WTC11 (cell line): ENCODE measurements around the gene TTC38. TPM values are rescaled to one million over a fixed set of nuclear protein-coding genes. Genes with fewer than 3 reads are reported as not detected.

Experiments
- ATAC-seq: fragments of 200-7000 bp; cut with Tn5 transposase; 2 replicates; pipeline ENCODE4 v1.10.0; 2021; ENCODE audit warnings: mild to moderate bottlenecking, moderate library complexity
- CTCF ChIA-PET: fragments of 300-600 bp; sonication (Branson Sonifier 250); formaldehyde crosslinking; loops from one replicate; lab custom pipeline; 2021; ENCODE audit warnings: antibody characterized with exemption; lab: Charles Lee
- POLR2A ChIA-PET: fragments of 350-600 bp; sonication (Branson Sonifier 250); formaldehyde crosslinking; loops from one replicate; lab custom pipeline; 2021; ENCODE audit warnings: antibody characterized with exemption; lab: Charles Lee
- DNase-seq: peaks from one replicate; pipeline ENCODE4 v3.0.0; 2021; ENCODE audit warnings: low spot score
- H3K27ac Mint-ChIP-seq: 2 replicates; pipeline ENCODE4 v1.8.0; 2021; ENCODE audit warnings: mixed read lengths
- H3K27me3 Mint-ChIP-seq: 2 replicates; pipeline ENCODE4 v1.8.0; 2021; ENCODE audit warnings: low read depth, mild to moderate bottlenecking, moderate library complexity, mixed read lengths
- H3K36me3 Mint-ChIP-seq: 2 replicates; pipeline ENCODE4 v1.8.0; 2021; ENCODE audit warnings: mixed read lengths
- H3K4me1 Mint-ChIP-seq: 2 replicates; pipeline ENCODE4 v1.8.0; 2022; ENCODE audit warnings: mixed read lengths
- H3K4me3 Mint-ChIP-seq: 2 replicates; pipeline ENCODE4 v1.8.0; 2021; ENCODE audit warnings: mild to moderate bottlenecking, moderate library complexity, mixed read lengths
- H3K9me3 Mint-ChIP-seq: 2 replicates; pipeline ENCODE4 v1.8.0; 2021; ENCODE audit warnings: mixed read lengths
- CBFB ChIP-seq: sonication (generic); formaldehyde crosslinking; IDR thresholded peaks from 2 replicates; pipeline ENCODE4 v1.8.1; 2022; ENCODE audit warnings: mild to moderate bottlenecking, low read depth, missing genetic modification reagents
- CREM ChIP-seq: sonication (generic); formaldehyde crosslinking; IDR thresholded peaks from 2 replicates; pipeline ENCODE4 v1.8.1; 2022; ENCODE audit warnings: mild to moderate bottlenecking, missing genetic modification reagents, moderate library complexity
- ESRRA ChIP-seq: sonication (generic); formaldehyde crosslinking; IDR thresholded peaks from 2 replicates; pipeline ENCODE4 v1.8.1; 2022; ENCODE audit warnings: mild to moderate bottlenecking, missing genetic modification reagents, borderline replicate concordance
- FOXK1 ChIP-seq: sonication (generic); formaldehyde crosslinking; IDR thresholded peaks from 2 replicates; pipeline ENCODE4 v1.8.0; 2022; ENCODE audit warnings: mild to moderate bottlenecking, moderate library complexity, missing genetic modification reagents
- GRHL2 ChIP-seq: fragments of 250-450 bp; sonication (Bioruptor Pico); IDR thresholded peaks from 2 replicates; pipeline ENCODE4 v1.8.0; 2022; ENCODE audit warnings: mild to moderate bottlenecking, moderate library complexity; ENCODE audit not compliant: insufficient replicate concordance, severe bottlenecking
- HMGA2 ChIP-seq: fragments of 250-450 bp; sonication (Bioruptor Pico); IDR thresholded peaks from 2 replicates; pipeline ENCODE4 v1.4.0; 2021; ENCODE audit warnings: mild to moderate bottlenecking, moderate library complexity
- KAT7 ChIP-seq: sonication (generic); formaldehyde crosslinking; IDR thresholded peaks from 2 replicates; pipeline ENCODE4 v1.8.1; 2023; ENCODE audit warnings: missing genetic modification reagents, mild to moderate bottlenecking, borderline replicate concordance
- MYBL2 ChIP-seq: sonication (generic); formaldehyde crosslinking; IDR thresholded peaks from 2 replicates; pipeline ENCODE4 v1.8.1; 2023; ENCODE audit warnings: mild to moderate bottlenecking, moderate library complexity, missing genetic modification reagents
- NR1H2 ChIP-seq: sonication (generic); formaldehyde crosslinking; IDR thresholded peaks from 2 replicates; pipeline ENCODE4 v1.9.0; 2021; ENCODE audit warnings: mild to moderate bottlenecking, moderate library complexity, missing genetic modification reagents
- PRRX2 ChIP-seq: fragments of 250-450 bp; sonication (Bioruptor Pico); IDR thresholded peaks from 2 replicates; pipeline ENCODE4 v1.8.0; 2021; ENCODE audit warnings: mild to moderate bottlenecking
- SMAD3 ChIP-seq: sonication (generic); formaldehyde crosslinking; IDR thresholded peaks from 2 replicates; pipeline ENCODE4 v1.8.0; 2022; ENCODE audit warnings: missing genetic modification reagents, mild to moderate bottlenecking, borderline replicate concordance
- TEAD1 ChIP-seq: sonication (generic); formaldehyde crosslinking; IDR thresholded peaks from 2 replicates; pipeline ENCODE4 v1.8.0; 2022; ENCODE audit warnings: mild to moderate bottlenecking, missing genetic modification reagents
- TEAD4 ChIP-seq: sonication (generic); formaldehyde crosslinking; IDR thresholded peaks from 2 replicates; pipeline ENCODE4 v1.8.0; 2022; ENCODE audit warnings: mild to moderate bottlenecking, missing genetic modification reagents
- ZBTB21 ChIP-seq: sonication (generic); formaldehyde crosslinking; IDR thresholded peaks from 2 replicates; pipeline ENCODE4 v1.8.1; 2023; ENCODE audit warnings: mild to moderate bottlenecking, missing genetic modification reagents, borderline replicate concordance
- ZNF121 ChIP-seq: sonication (generic); formaldehyde crosslinking; IDR thresholded peaks from 2 replicates; pipeline ENCODE4 v1.8.0; 2023; ENCODE audit warnings: missing genetic modification reagents
- total RNA-seq: library from RNA; stranded (reverse); gene quantifications from 3 replicates; pipeline ENCODE4 v1.2.3, GENCODE V29; 2021
- TF ChIP-seq, protein P1 (sequence below): fragments of 200-600 bp; IDR thresholded peaks from 2 replicates; pipeline ENCODE4 v1.8.0; 2022; ENCODE audit warnings: antibody characterized with exemption
- TF ChIP-seq, protein P2 (sequence below): sonication (generic); formaldehyde crosslinking; IDR thresholded peaks from 2 replicates; pipeline ENCODE4 v1.8.1; 2022; ENCODE audit warnings: mild to moderate bottlenecking, moderate library complexity, missing genetic modification reagents
- TF ChIP-seq, protein P3 (sequence below): sonication (generic); formaldehyde crosslinking; IDR thresholded peaks from 2 replicates; pipeline ENCODE4 v1.8.1; 2023; ENCODE audit warnings: mild to moderate bottlenecking, moderate library complexity, missing genetic modification reagents
- TF ChIP-seq, protein P4 (sequence below): sonication (generic); formaldehyde crosslinking; IDR thresholded peaks from 2 replicates; pipeline ENCODE4 v1.8.0; 2023; ENCODE audit warnings: mild to moderate bottlenecking, missing genetic modification reagents

Gene TTC38
- total RNA-seq, 1 experiment from 2014 or later = 20.7 TPM

DNA sequence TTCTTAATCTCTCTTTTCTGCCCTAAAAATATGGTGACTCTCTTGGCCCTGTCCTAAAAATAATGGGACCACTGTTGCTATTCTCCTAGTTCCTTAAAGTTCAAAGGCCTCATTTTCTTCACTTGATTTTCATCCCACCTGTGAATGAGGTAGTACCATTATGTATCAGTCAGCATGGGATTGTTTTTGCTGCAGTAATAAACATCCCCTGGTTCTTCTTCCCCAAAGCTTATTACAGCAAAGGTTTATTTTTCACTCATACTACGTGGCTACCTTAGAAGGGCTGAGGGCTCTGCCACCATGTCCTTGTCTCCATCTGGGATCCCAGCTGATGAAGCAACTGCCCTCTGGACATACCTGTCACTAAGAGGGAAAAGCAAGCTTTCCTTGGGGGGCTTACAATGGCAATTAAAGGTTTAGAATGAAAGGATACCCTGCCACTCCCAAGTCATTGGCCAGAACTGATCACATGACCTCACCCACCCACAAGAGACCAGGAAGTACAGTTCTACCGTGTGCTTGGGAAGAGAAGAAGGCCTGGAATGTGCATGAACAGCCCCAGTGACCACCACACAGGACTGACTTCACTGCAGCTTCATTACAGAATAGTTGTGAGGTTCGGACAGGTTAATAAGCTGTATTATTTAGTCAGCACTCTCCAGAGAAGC is 7.8 kb downstream of the TTC38 start (continued):
- TF ChIP-seq ZNF121 (CRISPR knock-in tag) (no peak), FOXK1 (CRISPR knock-in tag) (no peak), ZBTB21 (no peak), MYBL2 (CRISPR knock-in tag) (no peak)
- TF ChIP-seq, protein P1, sequence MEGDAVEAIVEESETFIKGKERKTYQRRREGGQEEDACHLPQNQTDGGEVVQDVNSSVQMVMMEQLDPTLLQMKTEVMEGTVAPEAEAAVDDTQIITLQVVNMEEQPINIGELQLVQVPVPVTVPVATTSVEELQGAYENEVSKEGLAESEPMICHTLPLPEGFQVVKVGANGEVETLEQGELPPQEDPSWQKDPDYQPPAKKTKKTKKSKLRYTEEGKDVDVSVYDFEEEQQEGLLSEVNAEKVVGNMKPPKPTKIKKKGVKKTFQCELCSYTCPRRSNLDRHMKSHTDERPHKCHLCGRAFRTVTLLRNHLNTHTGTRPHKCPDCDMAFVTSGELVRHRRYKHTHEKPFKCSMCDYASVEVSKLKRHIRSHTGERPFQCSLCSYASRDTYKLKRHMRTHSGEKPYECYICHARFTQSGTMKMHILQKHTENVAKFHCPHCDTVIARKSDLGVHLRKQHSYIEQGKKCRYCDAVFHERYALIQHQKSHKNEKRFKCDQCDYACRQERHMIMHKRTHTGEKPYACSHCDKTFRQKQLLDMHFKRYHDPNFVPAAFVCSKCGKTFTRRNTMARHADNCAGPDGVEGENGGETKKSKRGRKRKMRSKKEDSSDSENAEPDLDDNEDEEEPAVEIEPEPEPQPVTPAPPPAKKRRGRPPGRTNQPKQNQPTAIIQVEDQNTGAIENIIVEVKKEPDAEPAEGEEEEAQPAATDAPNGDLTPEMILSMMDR = no peak

DNA sequence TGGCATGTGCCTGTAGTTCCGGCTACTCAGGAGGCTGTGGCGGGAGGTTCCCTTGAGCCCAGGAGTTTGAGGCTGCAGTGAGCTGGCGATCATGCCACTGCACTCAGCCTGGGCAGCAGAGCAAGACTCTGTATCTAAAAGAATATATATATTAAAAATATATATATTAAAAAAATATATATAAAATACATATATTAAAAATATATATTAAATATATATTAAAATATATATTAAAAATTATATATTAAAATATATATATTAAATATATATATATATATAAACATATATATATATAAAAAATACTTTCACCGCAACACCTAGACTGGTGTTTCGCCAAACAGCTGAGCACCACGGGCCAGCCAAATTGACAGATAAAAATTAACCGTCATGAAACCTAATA is 8.8 kb downstream of the TTC38 start:
- TF ChIP-seq CREM (CRISPR knock-in tag) = no peak
- peak; percentile 95 for TF ChIP-seq HMGA2
- Mint-ChIP-seq H3K9me3 (peaks cover 7% of the 10 kb centered on the region), H3K27ac (no peak overlapping the region), H3K4me3 (no peak overlapping the region), H3K36me3 (peaks cover 30% of the 10 kb centered on the region), H3K4me1 (no peaks in the 10 kb centered on the region), H3K27me3 (no peaks in the 10 kb centered on the region)
- no peak for DNase-seq
- ChIA-PET CTCF (no interaction called here), POLR2A (no interaction called here)
- ATAC-seq = no peak

DNA sequence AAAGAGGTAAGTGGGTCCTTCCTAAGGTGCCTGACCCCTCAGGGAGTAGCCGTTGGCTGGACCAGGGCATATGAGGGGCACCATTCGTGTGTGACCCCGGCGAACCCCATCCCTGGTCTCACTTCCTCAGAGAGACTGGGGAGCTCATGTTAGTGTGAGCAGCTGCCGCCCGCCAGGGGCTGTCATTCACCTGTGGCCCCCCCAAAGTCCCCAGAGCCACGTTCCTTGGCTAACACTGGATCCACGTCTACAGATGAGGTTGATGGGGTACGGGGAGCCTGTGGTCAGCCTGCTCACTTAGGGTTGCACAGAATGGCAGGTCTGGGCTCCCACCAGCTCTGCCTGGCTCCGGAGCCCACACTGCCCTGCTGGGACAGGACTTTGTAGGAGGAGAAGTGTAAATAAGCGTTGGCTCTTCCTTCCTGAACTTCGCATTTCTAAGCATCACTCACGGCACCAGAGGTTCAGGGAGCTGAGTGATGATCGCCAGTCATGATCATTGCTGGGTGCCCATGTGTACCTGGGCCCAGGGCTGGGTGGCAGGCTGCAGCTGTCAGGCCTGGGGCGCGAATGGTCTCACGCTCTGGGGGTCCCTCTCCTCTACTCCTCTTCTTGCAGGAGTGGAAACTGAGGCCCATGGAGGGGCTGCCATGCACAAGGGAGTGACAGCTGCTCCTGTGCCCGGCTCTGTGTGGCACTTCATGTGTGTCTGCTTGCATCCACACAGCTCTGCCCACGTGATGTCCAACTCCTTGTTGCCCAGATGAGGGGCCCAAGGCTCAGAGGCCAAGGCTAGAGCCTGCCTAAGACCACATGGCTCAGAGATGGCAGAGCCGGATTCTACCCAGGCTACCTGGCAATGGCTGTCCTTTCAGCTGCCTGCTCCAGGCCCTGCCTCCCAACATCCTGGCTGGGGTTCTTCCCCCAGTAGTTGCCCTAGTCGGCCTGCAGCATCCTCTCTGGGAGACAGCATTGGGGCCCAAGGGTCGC is 11.1 kb downstream of the TTC38 start:
- no peak for TF ChIP-seq SMAD3
- no peak for TF ChIP-seq PRRX2
- no peak for TF ChIP-seq ZNF121 (CRISPR knock-in tag)
- TF ChIP-seq TEAD4 (CRISPR knock-in tag) = no peak
- no peak for TF ChIP-seq MYBL2 (CRISPR knock-in tag)
- no peak for TF ChIP-seq CBFB (CRISPR knock-in tag)
- no peak for TF ChIP-seq TEAD1 (CRISPR knock-in tag)
- no peak for TF ChIP-seq GRHL2
- TF ChIP-seq, protein P2, sequence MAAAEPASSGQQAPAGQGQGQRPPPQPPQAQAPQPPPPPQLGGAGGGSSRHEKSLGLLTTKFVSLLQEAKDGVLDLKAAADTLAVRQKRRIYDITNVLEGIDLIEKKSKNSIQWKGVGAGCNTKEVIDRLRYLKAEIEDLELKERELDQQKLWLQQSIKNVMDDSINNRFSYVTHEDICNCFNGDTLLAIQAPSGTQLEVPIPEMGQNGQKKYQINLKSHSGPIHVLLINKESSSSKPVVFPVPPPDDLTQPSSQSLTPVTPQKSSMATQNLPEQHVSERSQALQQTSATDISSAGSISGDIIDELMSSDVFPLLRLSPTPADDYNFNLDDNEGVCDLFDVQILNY (CRISPR knock-in tag) = no peak
- no peak for TF ChIP-seq KAT7 (CRISPR knock-in tag)
- Mint-ChIP-seq H3K9me3 (peaks cover 7% of the 10 kb centered on the region), H3K4me1 (no peaks in the 10 kb centered on the region), H3K27ac (no peak overlapping the region), H3K4me3 (no peak overlapping the region), H3K27me3 (no peaks in the 10 kb centered on the region), H3K36me3 (peaks cover 32% of the 10 kb centered on the region)
- no peak for ATAC-seq
- DNase-seq = no peak
- ChIA-PET CTCF (no interaction called here), POLR2A (no interaction called here)

DNA sequence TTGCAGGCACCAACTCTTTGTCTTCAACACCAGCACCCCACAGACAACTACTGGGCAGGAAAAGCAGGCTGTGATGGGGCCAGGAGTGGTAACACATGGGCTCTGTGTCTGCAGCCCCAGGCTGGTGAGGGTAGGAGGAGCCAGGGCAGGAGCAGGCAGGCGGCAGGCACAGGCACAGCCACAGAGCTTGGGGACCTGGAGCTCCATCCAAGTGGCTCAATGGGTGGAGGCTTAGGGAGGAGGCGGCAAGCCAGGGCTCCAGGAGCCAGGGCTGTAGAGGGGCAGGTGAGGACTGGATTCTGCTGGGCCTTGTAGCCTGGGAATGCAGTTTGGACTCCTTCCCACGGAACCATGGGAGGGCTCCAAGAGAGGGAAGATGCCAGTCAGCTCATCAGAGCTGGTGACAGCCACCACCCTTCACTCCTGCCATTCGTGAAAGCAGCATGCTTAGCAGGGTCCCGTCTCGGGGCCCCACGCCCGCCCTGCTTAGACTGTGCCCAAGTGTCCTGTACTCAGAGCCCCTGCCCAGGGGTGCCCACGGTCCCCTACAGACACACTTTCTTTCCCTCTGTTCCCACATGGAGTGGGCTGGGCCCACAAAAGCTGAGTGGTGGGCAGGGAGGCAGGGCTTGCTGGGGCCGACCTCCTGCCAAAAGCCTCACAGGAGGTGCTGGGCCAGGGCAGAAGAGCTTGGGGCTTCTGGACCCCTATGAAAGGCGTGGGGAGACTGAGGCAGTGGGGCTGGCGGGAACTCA is 12.4 kb downstream of the TTC38 start:
- H3K4me3 Mint-ChIP-seq = no peak overlapping the region
- CTCF ChIA-PET = interaction anchor here (1.1 kb wide), 1 partner anchor 13 kb away, joined by 5 read pairs; the partner anchor contains the start of gene TTC38
- H3K4me1 Mint-ChIP-seq = no peaks in the 10 kb centered on the region
- no peaks in the 10 kb centered on the region for H3K27me3 Mint-ChIP-seq
- H3K27ac Mint-ChIP-seq = no peak overlapping the region
- peaks cover 7% of the 10 kb centered on the region for H3K9me3 Mint-ChIP-seq
- DNase-seq (no peak), ATAC-seq (no peak)
- POLR2A ChIA-PET = no interaction called here
- peaks cover 31% of the 10 kb centered on the region for H3K36me3 Mint-ChIP-seq
- TF ChIP-seq NR1H2 (CRISPR knock-in tag) (no peak), ESRRA (CRISPR knock-in tag) (no peak)
- TF ChIP-seq, protein P3, sequence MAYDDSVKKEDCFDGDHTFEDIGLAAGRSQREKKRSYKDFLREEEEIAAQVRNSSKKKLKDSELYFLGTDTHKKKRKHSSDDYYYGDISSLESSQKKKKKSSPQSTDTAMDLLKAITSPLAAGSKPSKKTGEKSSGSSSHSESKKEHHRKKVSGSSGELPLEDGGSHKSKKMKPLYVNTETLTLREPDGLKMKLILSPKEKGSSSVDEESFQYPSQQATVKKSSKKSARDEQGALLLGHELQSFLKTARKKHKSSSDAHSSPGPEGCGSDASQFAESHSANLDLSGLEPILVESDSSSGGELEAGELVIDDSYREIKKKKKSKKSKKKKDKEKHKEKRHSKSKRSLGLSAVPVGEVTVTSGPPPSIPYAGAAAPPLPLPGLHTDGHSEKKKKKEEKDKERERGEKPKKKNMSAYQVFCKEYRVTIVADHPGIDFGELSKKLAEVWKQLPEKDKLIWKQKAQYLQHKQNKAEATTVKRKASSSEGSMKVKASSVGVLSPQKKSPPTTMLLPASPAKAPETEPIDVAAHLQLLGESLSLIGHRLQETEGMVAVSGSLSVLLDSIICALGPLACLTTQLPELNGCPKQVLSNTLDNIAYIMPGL (CRISPR knock-in tag) = no peak
- TF ChIP-seq, protein P4, sequence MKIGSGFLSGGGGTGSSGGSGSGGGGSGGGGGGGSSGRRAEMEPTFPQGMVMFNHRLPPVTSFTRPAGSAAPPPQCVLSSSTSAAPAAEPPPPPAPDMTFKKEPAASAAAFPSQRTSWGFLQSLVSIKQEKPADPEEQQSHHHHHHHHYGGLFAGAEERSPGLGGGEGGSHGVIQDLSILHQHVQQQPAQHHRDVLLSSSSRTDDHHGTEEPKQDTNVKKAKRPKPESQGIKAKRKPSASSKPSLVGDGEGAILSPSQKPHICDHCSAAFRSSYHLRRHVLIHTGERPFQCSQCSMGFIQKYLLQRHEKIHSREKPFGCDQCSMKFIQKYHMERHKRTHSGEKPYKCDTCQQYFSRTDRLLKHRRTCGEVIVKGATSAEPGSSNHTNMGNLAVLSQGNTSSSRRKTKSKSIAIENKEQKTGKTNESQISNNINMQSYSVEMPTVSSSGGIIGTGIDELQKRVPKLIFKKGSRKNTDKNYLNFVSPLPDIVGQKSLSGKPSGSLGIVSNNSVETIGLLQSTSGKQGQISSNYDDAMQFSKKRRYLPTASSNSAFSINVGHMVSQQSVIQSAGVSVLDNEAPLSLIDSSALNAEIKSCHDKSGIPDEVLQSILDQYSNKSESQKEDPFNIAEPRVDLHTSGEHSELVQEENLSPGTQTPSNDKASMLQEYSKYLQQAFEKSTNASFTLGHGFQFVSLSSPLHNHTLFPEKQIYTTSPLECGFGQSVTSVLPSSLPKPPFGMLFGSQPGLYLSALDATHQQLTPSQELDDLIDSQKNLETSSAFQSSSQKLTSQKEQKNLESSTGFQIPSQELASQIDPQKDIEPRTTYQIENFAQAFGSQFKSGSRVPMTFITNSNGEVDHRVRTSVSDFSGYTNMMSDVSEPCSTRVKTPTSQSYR = no peak
